Heart left ventricle (tissue), 16 donors: Measurements from ENCODE around the gene GALK2. TPM values are rescaled to one million over a fixed set of nuclear protein-coding genes. Genes with fewer than 3 reads are reported as not detected.

Source experiments
- ATAC-seq, 4 donors: fragments of 200-7000 bp; cut with Tn5 transposase; one replicate each; pipeline ENCODE4 v1.9.1; 2020 to 2022; ENCODE audit warnings: moderate library complexity in 4 of 4, mild to moderate bottlenecking in 3 of 4, moderate number of reproducible peaks in 1 of 4
- DNase-seq, 5 donors: peaks; one replicate each; pipeline ENCODE4 v3.0.0-alpha.2; 2020
- H3K27ac ChIP-seq, 12 donors: fragments of 200-600 bp; sonication (generic) in 4 of 12; one replicate each; pipeline versions ENCODE4 v1.5.0 to v1.8.0; 2016 to 2022; ENCODE audit warnings: mild to moderate bottlenecking in 2 of 12
- H3K27me3 ChIP-seq, 9 donors: fragments of 200-600 bp; sonication (generic) in 2 of 9; one replicate each; pipeline versions ENCODE4 v1.5.1 to v1.8.0; 2016 to 2022; ENCODE audit warnings: mild to moderate bottlenecking in 3 of 9
- H3K36me3 ChIP-seq, 9 donors: fragments of 200-600 bp; sonication (generic) in 2 of 9; one replicate each; pipeline versions ENCODE4 v1.5.0 to v1.8.0; 2018 to 2022; ENCODE audit warnings: mild to moderate bottlenecking in 2 of 9
- H3K4me1 ChIP-seq, 12 donors: fragments of 200-600 bp; sonication (generic) in 4 of 12; one replicate each; pipeline versions ENCODE4 v1.5.0 to v1.8.0; 2016 to 2022; ENCODE audit warnings: mild to moderate bottlenecking in 3 of 12
- H3K4me3 ChIP-seq, 12 donors: fragments of 200-600 bp; sonication (generic) in 4 of 12; one replicate each; pipeline versions ENCODE4 v1.5.0 to v1.8.0; 2017 to 2022; ENCODE audit warnings: mild to moderate bottlenecking in 9 of 12, moderate library complexity in 4 of 12
- H3K9me3 ChIP-seq, 12 donors: fragments of 200-600 bp; sonication (generic) in 4 of 12; one replicate each; pipeline versions ENCODE4 v1.5.0 to v1.8.0; 2016 to 2022; ENCODE audit warnings: mild to moderate bottlenecking in 1 of 12
- CTCF ChIP-seq, 12 donors: fragments of 200-600 bp; sonication (generic) in 4 of 12; IDR thresholded peaks; one replicate each; pipeline versions ENCODE4 v1.5.0 to v1.8.0; 2018 to 2022; ENCODE audit warnings: antibody characterized with exemption in 12 of 12, mild to moderate bottlenecking in 5 of 12
- POLR2A ChIP-seq, 2 donors: fragments of 450-650 bp; IDR thresholded peaks; one replicate each; pipeline ENCODE4 v1.6.1; 2017; ENCODE audit warnings: antibody characterized with exemption in 2 of 2, mild to moderate bottlenecking in 2 of 2, moderate library complexity in 2 of 2
- WGBS, 4 donors: extraction: QIAGEN DNeasy Blood & Tissue Kit in 2 of 4; methylation state at CpG; one replicate each; pipeline versions ENCODE4 v1.1.5 to v1.1.7; 2013 to 2018; 5-methylcytosine and 5-hydroxymethylcytosine counted together
- intact Hi-C, 10 donors: fragments of 100-400 bp; cut with DNase I; formaldehyde crosslinking; loops; one replicate each; pipeline versions ENCODE4 v1.11.1 to v1.14.2; 2022
- polyA plus RNA-seq, 2 donors: library from polyadenylated mRNA; stranded (reverse); fragments of 200-250 nt; gene quantifications; one replicate each; pipeline ENCODE4 v1.2.3, GENCODE V29; 2013
- total RNA-seq, 9 donors: library from RNA; depleted of rRNA in 2 of 9; stranded (reverse); fragments of >200 nt in 2 of 9; fragmentation: NEBNext Ultra II Directional in 3 of 9; extraction: Animal tissue kit (Norgen Biotek cat#: 25700) in 3 of 9; gene quantifications; one replicate each; pipeline versions ENCODE4 v1.1.0 to v1.2.4, GENCODE V29; 2016 to 2023
- donor health status: ischemic (EF 13 %, LVEDD 7.1; RV severe dilation, severe dysfunction).
- donor health status: healthy with polysubstance abuse.
- donor health status: DM: no; HTN: yes; CAD: no.
- donor health status: DM: no; HTN: no; CAD: no.
- donor health status: ischemic (EF 25% LVEDD 6.9; RV normal size, moderate dysfunction).
- donor health status: ischemic (EF 25% LVEDD 5.7; RV mildly dilated, moderate dysfunction).
- donor health status: healthy.
- donor health status: DM: yes; HTN: yes; CAD: no.
- donor health status: ischemic (EF 35%, LVEDD 5.7; RV mildly dilated, moderate dysfunction).
- donor health status: nonischemic (EF 11% LVEDD 7.7; RV severe dilation, severe dysfunction).
- donor health status: DM: yes; HTN: yes; CAD: no.
- donor health status: PGD.
- donor health status: ischemic (EF 29% LVEDD 5.4; RV normal size, mild dysfunction).
- donor health status: nonischemic (EF 23%, LVEDD 6.1; RV moderate dilation, normal function).

Gene GALK2
- total and polyA plus RNA-seq, 11 donors: 8.3 to 55.3 (median 35.2) TPM

GRCh38 chr15:49293941-49294340, 123.9 kb downstream of the GALK2 start:
- intact Hi-C loops: no loop called here

DNA sequence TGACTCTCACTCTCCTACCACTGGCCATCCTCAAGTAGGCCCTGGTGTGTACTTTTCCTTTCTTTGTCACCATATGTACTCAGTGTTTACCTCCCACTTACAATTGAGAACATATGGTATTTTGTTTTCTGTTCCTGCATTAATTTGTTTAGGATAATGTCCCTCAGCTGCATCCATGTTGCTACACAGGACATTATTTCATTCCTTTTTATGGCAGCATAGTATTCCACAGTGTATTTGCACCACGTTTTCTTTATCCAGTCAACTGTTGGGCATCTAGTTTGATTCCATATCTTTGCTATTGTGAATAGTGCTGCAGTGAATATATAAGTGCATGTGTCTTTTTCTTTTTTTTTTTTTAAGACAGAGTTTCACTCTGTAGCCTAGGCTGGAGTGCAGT, 126.2 kb downstream of the GALK2 start:
- intact Hi-C loops: no loop called here
- no peak for TF ChIP-seq CTCF (IDR thresholded peaks at IDR 0.05)
- TF ChIP-seq POLR2A (IDR thresholded peaks at IDR 0.05): no peak
- Histone ChIP-seq H3K27me3 (no peaks in the 10 kb centered on the region), H3K36me3 (peaks cover 0 to 28% (median 18%) of the 10 kb centered on the region in 9 donors), H3K4me3 (no peak overlapping the region), H3K9me3 (peaks cover 0 to 18% (median 0%) of the 10 kb centered on the region in 12 donors), H3K4me1 (no peaks in the 10 kb centered on the region), H3K27ac (no peak overlapping the region)
- no peak for DNase-seq
- no peak for ATAC-seq
- WGBS, 4 donors: 93 to 97% (median 96%) methylated on average over 1 of the region's 1 CpG

More at GRCh38 chr15:49293941-49294340, 123.9 kb downstream of the GALK2 start:
- no peak for DNase-seq
- no peaks in the 10 kb centered on the region for H3K27me3 ChIP-seq
- peaks cover 0 to 3% (median 0%) of the 10 kb centered on the region in 12 donors for H3K4me1 ChIP-seq
- H3K27ac ChIP-seq: no peak overlapping the region
- H3K4me3 ChIP-seq: no peak overlapping the region
- H3K36me3 ChIP-seq: peaks cover 0 to 33% (median 18%) of the 10 kb centered on the region in 9 donors
- peaks cover 0 to 18% (median 0%) of the 10 kb centered on the region in 12 donors for H3K9me3 ChIP-seq
- ATAC-seq: no peak
- TF ChIP-seq CTCF (IDR thresholded peaks at IDR 0.05) (no peak), POLR2A (IDR thresholded peaks at IDR 0.05) (no peak)

GRCh38 chr15:49297584-49297983, 127.5 kb downstream of the GALK2 start:
- no peak for ATAC-seq
- intact Hi-C loops: no loop called here
- H3K4me1 ChIP-seq: peaks cover 0 to 4% (median 0%) of the 10 kb centered on the region in 12 donors

DNA sequence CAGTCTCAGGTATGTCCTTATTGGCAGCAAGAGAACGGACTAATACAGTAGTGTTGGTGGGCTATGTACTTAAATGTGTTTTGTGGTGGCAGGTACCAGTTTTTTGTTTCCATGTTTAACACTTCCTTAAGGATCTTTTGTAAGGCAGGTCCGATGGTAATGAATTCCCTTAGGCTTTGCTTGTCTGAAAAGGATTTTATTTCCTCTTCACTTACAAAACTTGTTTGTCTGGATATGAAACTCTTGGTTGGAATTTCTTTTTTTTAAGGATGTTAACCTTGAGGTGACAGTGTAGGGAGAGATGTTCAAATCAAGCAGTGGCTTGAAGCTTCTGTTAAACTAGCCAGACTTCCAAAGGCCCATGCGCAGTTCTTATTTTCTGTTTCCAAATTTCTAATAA, 130.8 kb downstream of the GALK2 start:
- Histone ChIP-seq H3K9me3 (peaks cover 0 to 18% (median 0%) of the 10 kb centered on the region in 12 donors), H3K4me3 (no peak overlapping the region), H3K27ac (no peak overlapping the region), H3K27me3 (no peaks in the 10 kb centered on the region), H3K4me1 (peaks cover 0 to 4% (median 0%) of the 10 kb centered on the region in 12 donors), H3K36me3 (peaks cover 0 to 32% (median 9%) of the 10 kb centered on the region in 9 donors)
- intact Hi-C loops: no loop called here
- no peak for TF ChIP-seq CTCF (IDR thresholded peaks at IDR 0.05)
- no peak for TF ChIP-seq POLR2A (IDR thresholded peaks at IDR 0.05)
- ATAC-seq (no peak), DNase-seq (no peak)
- WGBS, 4 donors: 82 to 92% (median 89%) methylated on average over 3 of the region's 3 CpGs

More at GRCh38 chr15:49297584-49297983, 127.5 kb downstream of the GALK2 start:
- H3K27me3 ChIP-seq: no peaks in the 10 kb centered on the region
- no peak overlapping the region for H3K27ac ChIP-seq
- no peak for TF ChIP-seq CTCF (IDR thresholded peaks at IDR 0.05)
- TF ChIP-seq POLR2A (IDR thresholded peaks at IDR 0.05): no peak
- no peak overlapping the region for H3K4me3 ChIP-seq
- 97 to 100% (median 99%) methylated on average over 1 of the region's 1 CpG for WGBS, 4 donors
- peaks cover 0 to 27% (median 12%) of the 10 kb centered on the region in 9 donors for H3K36me3 ChIP-seq
- DNase-seq: no peak
- peaks cover 0 to 18% (median 0%) of the 10 kb centered on the region in 12 donors for H3K9me3 ChIP-seq
